MCF 10A (cell line): Measurements from ENCODE around the gene CSAD. TPM values are rescaled to one million over a fixed set of nuclear protein-coding genes. Genes with fewer than 3 reads are reported as not detected.

Experiments
- BruUV-seq: library from RNA; stranded (reverse); fragments of 400-500 nt; replicated peaks from 2 replicates; lab custom pipeline; 2021; lab: Mats Ljungman, UMichigan
- CTCF ChIA-PET: fragments of 300-600 bp; sonication (Branson Sonifier 250); formaldehyde crosslinking; extraction: SDS; loops from one replicate; lab custom pipeline; 2021; ENCODE audit warnings: antibody characterized with exemption, inconsistent platforms; lab: Yijun Ruan, JAX
- POLR2A ChIA-PET: fragments of 300-600, 350-650 bp; sonication (Branson Sonifier 250); formaldehyde crosslinking; extraction: SDS; loops from one replicate; lab custom pipeline; 2020; ENCODE audit warnings: antibody characterized with exemption, inconsistent platforms; lab: Yijun Ruan, JAX
- DNase-seq: peaks from one replicate; pipeline ENCODE4 v3.0.0-alpha.2; 2018; ENCODE audit not compliant: unreplicated experiment
- H3K27ac Mint-ChIP-seq: one replicate; pipeline ENCODE4 v1.8.0; 2022; ENCODE audit warnings: mild to moderate bottlenecking, low read depth, mixed read lengths; ENCODE audit not compliant: unreplicated experiment
- H3K27me3 Mint-ChIP-seq: one replicate; pipeline ENCODE4 v1.8.0; 2022; ENCODE audit warnings: mixed read lengths; ENCODE audit not compliant: insufficient read depth, unreplicated experiment
- H3K36me3 Mint-ChIP-seq: one replicate; pipeline ENCODE4 v1.8.0; 2022; ENCODE audit warnings: mild to moderate bottlenecking, moderate library complexity, mixed read lengths; ENCODE audit not compliant: insufficient read depth, unreplicated experiment
- H3K4me1 Mint-ChIP-seq: one replicate; pipeline ENCODE4 v1.8.0; 2022; ENCODE audit warnings: mixed read lengths; ENCODE audit not compliant: insufficient read depth, unreplicated experiment
- H3K4me3 Mint-ChIP-seq: one replicate; pipeline ENCODE4 v1.8.0; 2022; ENCODE audit warnings: mild to moderate bottlenecking, moderate library complexity, mixed read lengths; ENCODE audit not compliant: unreplicated experiment
- H3K9me3 Mint-ChIP-seq: one replicate; pipeline ENCODE4 v1.8.0; 2022; ENCODE audit warnings: mixed read lengths; ENCODE audit not compliant: unreplicated experiment
- intact Hi-C: fragments of 100-400 bp; cut with micrococcal nuclease; formaldehyde crosslinking; loops from 2 replicates; pipeline ENCODE4 v1.14.1; 2022
- total RNA-seq: library from RNA; stranded (reverse); gene quantifications from 2 replicates; pipeline ENCODE4 v1.2.3, GENCODE V29; 2022
- TF ChIP-seq, protein P1 (sequence below): fragments of 200-600 bp; IDR thresholded peaks from one replicate; pipeline ENCODE4 v1.8.0; 2022; ENCODE audit warnings: antibody characterized with exemption, mild to moderate bottlenecking; ENCODE audit not compliant: unreplicated experiment

The CSAD gene
- total RNA-seq, 1 experiment from 2014 or later, result 22.7 TPM

DNA sequence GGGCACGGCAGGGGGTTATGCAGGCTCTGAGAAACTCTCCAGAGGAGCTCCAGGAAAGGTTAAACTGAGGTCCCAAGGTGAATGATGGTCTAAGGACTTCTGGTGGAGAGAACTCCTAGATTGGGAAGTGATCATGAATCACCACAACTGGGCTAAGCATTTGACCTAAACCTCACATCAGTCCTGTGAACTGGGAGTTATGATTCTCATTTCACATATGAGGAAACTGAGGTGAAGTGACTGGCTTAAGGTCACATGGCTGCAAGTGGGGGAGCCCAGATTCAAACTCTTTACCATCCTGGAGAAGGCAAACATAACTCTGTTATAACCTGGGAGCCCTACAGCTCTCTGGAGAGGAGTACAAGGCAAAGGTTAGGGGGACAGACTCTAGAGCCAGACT, 47.1 kb upstream of the CSAD start:
- BruUV-seq, result no TSS peak
- TF ChIP-seq, protein P1, sequence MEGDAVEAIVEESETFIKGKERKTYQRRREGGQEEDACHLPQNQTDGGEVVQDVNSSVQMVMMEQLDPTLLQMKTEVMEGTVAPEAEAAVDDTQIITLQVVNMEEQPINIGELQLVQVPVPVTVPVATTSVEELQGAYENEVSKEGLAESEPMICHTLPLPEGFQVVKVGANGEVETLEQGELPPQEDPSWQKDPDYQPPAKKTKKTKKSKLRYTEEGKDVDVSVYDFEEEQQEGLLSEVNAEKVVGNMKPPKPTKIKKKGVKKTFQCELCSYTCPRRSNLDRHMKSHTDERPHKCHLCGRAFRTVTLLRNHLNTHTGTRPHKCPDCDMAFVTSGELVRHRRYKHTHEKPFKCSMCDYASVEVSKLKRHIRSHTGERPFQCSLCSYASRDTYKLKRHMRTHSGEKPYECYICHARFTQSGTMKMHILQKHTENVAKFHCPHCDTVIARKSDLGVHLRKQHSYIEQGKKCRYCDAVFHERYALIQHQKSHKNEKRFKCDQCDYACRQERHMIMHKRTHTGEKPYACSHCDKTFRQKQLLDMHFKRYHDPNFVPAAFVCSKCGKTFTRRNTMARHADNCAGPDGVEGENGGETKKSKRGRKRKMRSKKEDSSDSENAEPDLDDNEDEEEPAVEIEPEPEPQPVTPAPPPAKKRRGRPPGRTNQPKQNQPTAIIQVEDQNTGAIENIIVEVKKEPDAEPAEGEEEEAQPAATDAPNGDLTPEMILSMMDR, result no peak
- H3K9me3 Mint-ChIP-seq, result no peaks in the 10 kb centered on the region
- DNase-seq, result no peak
- H3K36me3 Mint-ChIP-seq, result peaks cover 14% of the 10 kb centered on the region
- CTCF ChIA-PET, result interaction anchor here (1.3 kb wide), 1 partner anchor 69 kb away, joined by 3 read pairs; no protein-coding TSS in a partner anchor
- intact Hi-C loops, result no loop called here
- H3K27ac Mint-ChIP-seq, result peak overlapping the region; percentile 29
- POLR2A ChIA-PET, result interaction anchor here (0.8 kb wide), 1 partner anchor 9 kb away, joined by 3 read pairs; no protein-coding TSS in a partner anchor
- no peaks in the 10 kb centered on the region for H3K27me3 Mint-ChIP-seq
- peaks cover 67% of the 10 kb centered on the region for H3K4me1 Mint-ChIP-seq
- H3K4me3 Mint-ChIP-seq, result no peak overlapping the region

DNA sequence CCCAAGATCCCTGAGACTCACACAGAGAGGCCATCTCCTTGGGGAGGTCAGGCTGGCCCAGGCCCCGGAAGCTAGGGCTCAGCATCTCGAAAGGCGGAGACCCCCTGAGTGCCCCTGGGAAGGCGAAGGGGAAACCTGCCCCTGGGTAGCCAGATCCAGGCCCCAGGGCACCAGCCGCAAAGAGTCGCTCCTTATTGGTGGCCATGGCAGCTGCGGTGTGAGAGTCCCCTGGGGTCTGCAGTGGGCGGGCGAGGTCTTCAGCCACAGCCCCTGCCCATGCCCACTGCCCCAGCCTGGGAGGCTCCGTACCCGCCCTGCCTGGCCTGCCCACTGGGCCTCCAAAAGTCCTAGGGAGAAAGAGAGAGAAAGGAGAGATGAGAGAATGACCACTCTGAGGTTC, 46.6 kb upstream of the CSAD start:
- TF ChIP-seq, protein P1, result no peak
- H3K36me3 Mint-ChIP-seq, result peaks cover 14% of the 10 kb centered on the region
- H3K4me3 Mint-ChIP-seq, result no peak overlapping the region
- peak overlapping the region; percentile 29 for H3K27ac Mint-ChIP-seq
- no peaks in the 10 kb centered on the region for H3K9me3 Mint-ChIP-seq
- BruUV-seq, result no TSS peak
- intact Hi-C loops, result no loop called here
- H3K27me3 Mint-ChIP-seq, result no peaks in the 10 kb centered on the region
- no peak for DNase-seq
- peaks cover 62% of the 10 kb centered on the region for H3K4me1 Mint-ChIP-seq
- ChIA-PET CTCF (interaction anchor here (1.3 kb wide), 1 partner anchor 69 kb away, joined by 3 read pairs; no protein-coding TSS in a partner anchor), POLR2A (interaction anchor here (0.8 kb wide), 1 partner anchor 9 kb away, joined by 3 read pairs; no protein-coding TSS in a partner anchor)

DNA sequence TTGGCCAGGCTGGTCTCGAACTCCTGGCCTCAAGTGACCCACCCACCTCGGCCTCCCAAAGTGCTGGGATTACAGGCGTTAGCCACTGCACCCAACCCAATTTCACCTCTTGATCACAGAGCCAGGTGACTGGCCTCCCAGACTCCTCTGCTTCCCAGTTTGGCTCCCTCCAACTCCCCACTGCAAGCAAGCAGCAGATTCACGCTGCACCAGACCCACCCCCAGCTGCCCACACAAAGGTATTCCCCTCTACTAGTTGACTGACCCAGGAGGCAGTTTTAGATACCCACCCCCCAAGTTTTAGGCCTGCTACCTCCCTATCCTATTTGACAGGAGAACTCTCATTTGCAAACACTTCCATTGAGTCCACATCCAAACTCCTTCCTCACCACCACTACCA, 46.1 kb upstream of the CSAD start:
- no peak for DNase-seq
- peaks cover 67% of the 10 kb centered on the region for H3K4me1 Mint-ChIP-seq

DNA sequence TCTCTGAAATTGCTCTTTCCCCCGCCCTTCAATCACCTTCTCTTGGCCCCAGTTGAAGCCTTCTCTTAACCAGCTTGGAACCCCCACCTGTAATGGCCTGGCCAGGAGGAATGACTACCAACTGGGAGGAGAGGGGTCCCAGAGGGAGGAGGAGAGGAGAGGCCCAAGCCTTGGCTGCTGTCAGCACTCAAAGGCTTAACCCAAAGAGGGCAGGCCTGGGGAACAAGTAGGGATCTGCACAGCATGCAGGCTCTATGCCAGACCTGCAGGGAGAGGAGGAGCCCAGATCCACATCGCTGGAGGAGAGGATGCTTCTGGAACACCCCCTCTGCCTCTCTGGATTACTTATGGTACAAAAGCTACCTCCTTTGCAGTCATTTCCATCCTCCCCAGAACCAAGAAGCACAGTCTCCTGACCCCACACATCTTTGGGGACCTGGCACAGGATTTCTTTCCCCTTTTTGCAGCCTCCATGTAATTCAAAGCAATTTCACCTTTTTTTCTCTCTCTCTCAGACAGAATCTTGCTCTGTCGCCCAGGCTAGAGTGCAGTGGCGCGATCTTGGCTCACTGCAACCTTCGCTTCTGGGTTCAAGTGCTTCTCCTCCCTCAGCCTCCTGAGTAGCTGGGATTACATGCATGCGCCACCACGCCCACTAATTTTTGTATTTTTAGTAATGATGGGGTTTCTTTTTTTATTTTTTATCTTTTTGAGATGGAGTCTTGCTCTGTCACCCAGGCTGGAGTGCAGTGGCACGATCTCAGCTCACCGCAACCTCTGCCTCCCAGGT, 45.1 kb upstream of the CSAD start:
- no peaks in the 10 kb centered on the region for H3K27me3 Mint-ChIP-seq
- H3K36me3 Mint-ChIP-seq, result peaks cover 17% of the 10 kb centered on the region
- no peaks in the 10 kb centered on the region for H3K9me3 Mint-ChIP-seq
- TF ChIP-seq, protein P1, result no peak
- ChIA-PET CTCF (interaction anchor here (0.6 to 1.9 kb wide), 6 partner anchors 12 to 42 kb away, joined by 3 to 6 read pairs (median 4); partner anchors contain the start of gene ESPL1), POLR2A (interaction anchor here (1.1 to 1.8 kb wide), 3 partner anchors 27 to 72 kb away, joined by 3 to 6 read pairs (median 5); partner anchors contain the start of genes CSAD and ZNF740)
- peak overlapping the region; percentile 43 for H3K27ac Mint-ChIP-seq
- H3K4me1 Mint-ChIP-seq, result peaks cover 68% of the 10 kb centered on the region
- H3K4me3 Mint-ChIP-seq, result no peak overlapping the region
- intact Hi-C loops, result no loop called here
- no TSS peak for BruUV-seq
- DNase-seq, result peak; percentile 27

More for the DNA sequence above, 46.1 kb upstream of the CSAD start:
- intact Hi-C loops, result no loop called here
- CTCF ChIA-PET, result no interaction called here
- no peaks in the 10 kb centered on the region for H3K9me3 Mint-ChIP-seq
- TF ChIP-seq, protein P1, result no peak
- peaks cover 14% of the 10 kb centered on the region for H3K36me3 Mint-ChIP-seq
- no peaks in the 10 kb centered on the region for H3K27me3 Mint-ChIP-seq
- BruUV-seq, result no TSS peak
- no peak overlapping the region for H3K27ac Mint-ChIP-seq
- H3K4me3 Mint-ChIP-seq, result no peak overlapping the region
- POLR2A ChIA-PET, result no interaction called here
